Lower leg skin (tissue), 4 donors: Measurements from ENCODE around the gene REXO1. TPM values are rescaled to one million over a fixed set of nuclear protein-coding genes. Genes with fewer than 3 reads are reported as not detected.
A peak's percentile ranks its signal among the peaks of the same experiment; 100 is the strongest.

ENCODE experiments used
- DNase-seq, 2 donors: peaks; one replicate each; pipeline ENCODE4 v3.0.0-alpha.2; 2019; ENCODE audit warnings: low spot score in 2 of 2
- H3K4me3 ChIP-seq: fragments of 200-600 bp; sonication (generic); 2 replicates; pipeline ENCODE4 v1.5.1; 2017; ENCODE audit warnings: mild to moderate bottlenecking, low read depth; ENCODE audit not compliant: poor library complexity, severe bottlenecking
- CTCF ChIP-seq, 3 donors: fragments of 450-650 bp; IDR thresholded peaks; one replicate each; pipeline ENCODE4 v1.5.1; 2016; ENCODE audit warnings: antibody characterized with exemption in 3 of 3, mild to moderate bottlenecking in 3 of 3, moderate library complexity in 2 of 3
- POLR2A ChIP-seq, 2 donors: fragments of 450-650 bp; IDR thresholded peaks; one replicate each; pipeline ENCODE4 v1.6.1; 2016 to 2017; ENCODE audit warnings: antibody characterized with exemption in 2 of 2, mild to moderate bottlenecking in 1 of 2, moderate library complexity in 1 of 2
- WGBS, 2 donors: methylation state at CpG; one replicate each; pipeline ENCODE4 v1.1.5; 2018; 5-methylcytosine and 5-hydroxymethylcytosine counted together
- intact Hi-C: fragments of 100-400 bp; cut with DNase I; formaldehyde crosslinking; loops from one replicate; pipeline ENCODE4 v1.15.0; 2023; ENCODE audit warnings: low total_unique reads
- total RNA-seq, 4 donors: library from RNA; depleted of rRNA; stranded (reverse); fragments of >200 nt; gene quantifications; one replicate each; pipeline ENCODE4 v1.1.0, GENCODE V29; 2016

The REXO1 gene
- total RNA-seq, 4 donors from 2014 or later, result 32.9 to 51.1 (median 41.2) TPM

- no peak for DNase-seq
- TF ChIP-seq CTCF (IDR thresholded peaks at IDR 0.05), result no peak
- no peak for TF ChIP-seq POLR2A (IDR thresholded peaks at IDR 0.05)
- intact Hi-C loops, result no loop called here
- WGBS, 2 donors, result 49 to 55% methylated on average over 28 of the region's 28 CpGs
- H3K4me3 ChIP-seq, result no peak overlapping the region
Observed at GRCh38 chr19:1860821-1861598, 12.7 kb upstream of the REXO1 start.

- TF ChIP-seq CTCF (IDR thresholded peaks at IDR 0.05) (no peak), POLR2A (IDR thresholded peaks at IDR 0.05) (no peak)
- H3K4me3 ChIP-seq, result no peak overlapping the region
- intact Hi-C loops, result no loop called here
- WGBS, 2 donors, result 13 to 26% methylated on average over 15 to 30 of the region's 32 CpGs
- no peak for DNase-seq
Observed at GRCh38 chr19:1860042-1860775, 11.9 kb upstream of the REXO1 start.

- TF ChIP-seq CTCF (IDR thresholded peaks at IDR 0.05), result no peak
- TF ChIP-seq POLR2A (IDR thresholded peaks at IDR 0.05), result no peak
- H3K4me3 ChIP-seq, result no peak overlapping the region
- 36 to 42% methylated on average over 13 to 18 of the region's 18 CpGs for WGBS, 2 donors
- intact Hi-C loops, result no loop called here
- no peak for DNase-seq
Observed at GRCh38 chr19:1859331-1859781, 11.1 kb upstream of the REXO1 start.

- peak in 1 of 2 donors; percentile 87 for DNase-seq
- H3K4me3 ChIP-seq, result no peak overlapping the region
- WGBS, 2 donors, result 63 to 74% methylated on average over 7 to 10 of the region's 10 CpGs
- intact Hi-C loops, result no loop called here
- no peak for TF ChIP-seq POLR2A (IDR thresholded peaks at IDR 0.05)
- no peak for TF ChIP-seq CTCF (IDR thresholded peaks at IDR 0.05)
Observed at GRCh38 chr19:1858412-1859081, 10.3 kb upstream of the REXO1 start.

- intact Hi-C loops, result no loop called here
- 48% methylated on average over 11 to 16 of the region's 16 CpGs for WGBS, 2 donors
- DNase-seq, result peak in 1 of 2 donors; percentile 84
- TF ChIP-seq POLR2A (IDR thresholded peaks at IDR 0.05) (no peak), CTCF (IDR thresholded peaks at IDR 0.05) (no peak)
- H3K4me3 ChIP-seq, result no peak overlapping the region
Observed at GRCh38 chr19:1857648-1858326, 9.5 kb upstream of the REXO1 start.
